Measurements from ENCODE around the gene PRKAA2.

- no peak for TF ChIP-seq ZFP36 (IDR thresholded peaks at IDR 0.05; ENCODE audit: borderline replicate concordance, low read depth, low read length, partially characterized antibody)
- no peak for TF ChIP-seq CCAR2 (optimal IDR thresholded peaks at IDR 0.05; ENCODE audit: low read depth, low read length)
- no peak for TF ChIP-seq ZNF484 (CRISPR knock-in tag; IDR thresholded peaks at IDR 0.05; ENCODE audit: borderline replicate concordance, low read depth)
These were observed 64.9 kb downstream of the PRKAA2 start for GRCh38 chr1:56709995-56710394.

Data from HepG2 (cell line).